ENCODE measurements around the gene ELSPBP1. TPM values are rescaled to one million over a fixed set of nuclear protein-coding genes. Genes with fewer than 3 reads are reported as not detected.

Gene ELSPBP1
- total RNA-seq: not detected in 2 replicates

GRCh38 chr19:47994209-47994802, at the start of gene ELSPBP1:
Gene ELSPBP1 (plus strand): TSS chr19:47994632. CDS start chr19:48008668, 14,036 bp downstream.

GRCh38 chr19:47992070-47992469, 2.4 kb upstream of the ELSPBP1 start, which contains the start of gene BSPH1:
Gene BSPH1 (minus strand): TSS chr19:47992170. CDS start chr19:47992081, 89 bp downstream.

GRCh38 chr19:48043675-48044258, 49.3 kb downstream of the ELSPBP1 start, which contains the start of gene CABP5:
Gene CABP5 (minus strand): TSS chr19:48044079. CDS start chr19:48043922, 157 bp downstream.

Other genes with a start within 250 kb of the ELSPBP1 start
- gene NOP53, start 249.1 kb upstream of the ELSPBP1 start, total RNA-seq: 36.0 and 42.8 TPM in 2 replicates
- 153 and 164 TPM in 2 replicates for gene SELENOW, start 215.9 kb upstream of the ELSPBP1 start, total RNA-seq
- gene TPRX1, start 190.1 kb upstream of the ELSPBP1 start, total RNA-seq: not detected in 2 replicates
- not detected in 2 replicates for gene CRX, start 172.7 kb upstream of the ELSPBP1 start, total RNA-seq
- not detected in 2 replicates for gene TPRX2, start 135.4 kb upstream of the ELSPBP1 start, total RNA-seq
- gene SULT2A1, start 108.3 kb upstream of the ELSPBP1 start, total RNA-seq: not detected in 2 replicates
- gene BSPH1, start 2.5 kb upstream of the ELSPBP1 start, total RNA-seq: not detected in 2 replicates
- gene CABP5, start 49.4 kb downstream of the ELSPBP1 start, total RNA-seq: not detected in 2 replicates
- 1.8 and 2.2 TPM in 2 replicates for gene PLA2G4C, start 116.2 kb downstream of the ELSPBP1 start, total RNA-seq
- gene LIG1, start 175.7 kb downstream of the ELSPBP1 start, total RNA-seq: 34.9 and 51.2 TPM in 2 replicates
- 1.1 and 1.8 TPM in 2 replicates for gene ZSWIM9, start 176.0 kb downstream of the ELSPBP1 start, total RNA-seq